Stimulated activated CD4-positive, alpha-beta T cell treated with anti-CD3 and anti-CD28 coated beads, Interleukin-15, amount 100 ng/mL, for 48 hours (primary cell): ENCODE results near the gene H6PD.
"Not testable (repeated sequence)": the region's sequence is repeated elsewhere in the genome, so short reads cannot be mapped to it uniquely, and the experiment has no call there.

Source experiments
- DNase-seq, 2 donors: peaks; one replicate each; pipeline ENCODE4 v3.0.0-alpha.2; 2020; ENCODE audit warnings: low read depth in 2 of 2

H6PD gene

GRCh38 chr1:9297831-9298230, 63.3 kb downstream of the H6PD start:
- no peak for DNase-seq

GRCh38 chr1:9298282-9298681, 63.7 kb downstream of the H6PD start:
- DNase-seq: no peak

GRCh38 chr1:9299571-9300541, 65.3 kb downstream of the H6PD start:
- DNase-seq: not testable (repeated sequence)

GRCh38 chr1:9300573-9300972, 66.0 kb downstream of the H6PD start:
- DNase-seq: no peak

- no peak for DNase-seq
These were observed 68.4 kb downstream of the H6PD start for GRCh38 chr1:9302745-9303524.

- DNase-seq: no peak
These were observed 69.3 kb downstream of the H6PD start for GRCh38 chr1:9303916-9304315.

GRCh38 chr1:9305216-9305615, 70.6 kb downstream of the H6PD start:
- DNase-seq: no peak

- DNase-seq: no peak
These were observed 71.4 kb downstream of the H6PD start for GRCh38 chr1:9306006-9306405.

- no peak for DNase-seq
These were observed 72.7 kb downstream of the H6PD start for GRCh38 chr1:9307303-9307702.

GRCh38 chr1:9308236-9308785, 73.7 kb downstream of the H6PD start:
- no peak for DNase-seq

- no peak for DNase-seq
These were observed 74.5 kb downstream of the H6PD start for GRCh38 chr1:9309080-9309479.

GRCh38 chr1:9309991-9310390, 75.4 kb downstream of the H6PD start:
- no peak for DNase-seq

GRCh38 chr1:9311029-9311428, 76.5 kb downstream of the H6PD start:
- no peak for DNase-seq

GRCh38 chr1:9311479-9311878, 76.9 kb downstream of the H6PD start:
- DNase-seq: no peak

- DNase-seq: no peak
These were observed 77.7 kb downstream of the H6PD start for GRCh38 chr1:9312168-9312720.

GRCh38 chr1:9313576-9313975, 79.0 kb downstream of the H6PD start:
- DNase-seq: no peak

- no peak for DNase-seq
These were observed 79.5 kb downstream of the H6PD start for GRCh38 chr1:9314111-9314510.

- no peak for DNase-seq
These were observed 80.3 kb downstream of the H6PD start for GRCh38 chr1:9314711-9315379.

- peak; percentile 54 to 63 for DNase-seq
These were observed 81.0 kb downstream of the H6PD start for GRCh38 chr1:9315411-9316079.

GRCh38 chr1:9316080-9316444, 81.5 kb downstream of the H6PD start:
- no peak for DNase-seq

GRCh38 chr1:9316512-9316911, 81.9 kb downstream of the H6PD start:
- no peak for DNase-seq
